Activated CD4-positive, alpha-beta T cell treated with anti-CD3 and anti-CD28 coated beads for 36 hours (primary cell): Measurements from ENCODE around the gene FOXJ3. TPM values are rescaled to one million over a fixed set of nuclear protein-coding genes. Genes with fewer than 3 reads are reported as not detected.

ENCODE experiments used
- ATAC-seq: fragments of 200-7000 bp; cut with Tn5 transposase; one replicate; pipeline ENCODE4 v1.10.0; 2021; ENCODE audit warnings: mild to moderate bottlenecking, moderate library complexity
- CTCF ChIA-PET: fragments of 350-600 bp; sonication (Branson Sonifier 250); formaldehyde crosslinking; loops from one replicate; lab custom pipeline; 2021; ENCODE audit warnings: antibody characterized with exemption; lab: Charles Lee
- POLR2A ChIA-PET: fragments of 350-600 bp; sonication (Branson Sonifier 250); formaldehyde crosslinking; loops from one replicate; lab custom pipeline; 2021; ENCODE audit warnings: antibody characterized with exemption, inconsistent platforms; lab: Charles Lee
- DNase-seq: peaks from one replicate; pipeline ENCODE4 v3.0.0-alpha.2; 2020
- H3K27ac Mint-ChIP-seq: one replicate; pipeline ENCODE4 v1.8.0; 2021; ENCODE audit warnings: mixed read lengths
- H3K27me3 Mint-ChIP-seq: one replicate; pipeline ENCODE4 v1.8.0; 2021; ENCODE audit warnings: mixed read lengths
- H3K36me3 Mint-ChIP-seq: one replicate; pipeline ENCODE4 v1.8.0; 2021; ENCODE audit warnings: low read depth, mixed read lengths
- H3K4me1 Mint-ChIP-seq: one replicate; pipeline ENCODE4 v1.8.0; 2021; ENCODE audit warnings: mixed read lengths
- H3K4me3 Mint-ChIP-seq: one replicate; pipeline ENCODE4 v1.8.0; 2021; ENCODE audit warnings: mild to moderate bottlenecking, moderate library complexity, mixed read lengths
- H3K9me3 Mint-ChIP-seq: one replicate; pipeline ENCODE4 v1.8.0; 2021; ENCODE audit warnings: low read depth, mixed read lengths
- intact Hi-C, 2 experiments: fragments of 100-400 bp; cut with DNase I in 1 of 2; cut with micrococcal nuclease in 1 of 2; formaldehyde crosslinking; loops; one replicate each; pipeline versions ENCODE4 v1.14.2 to v1.15.1; 2022 to 2024; cut with DNase I, micrococcal nuclease
- total RNA-seq, 2 experiments: library from RNA; stranded (reverse); gene quantifications; one replicate each; pipeline ENCODE4 v1.2.3, GENCODE V29; 2021

Gene FOXJ3
- total RNA-seq, 2 experiments from 2014 or later: 44.1 to 54.0 TPM

- intact Hi-C loops: no loop called here
- ATAC-seq: no peak
- H3K36me3 Mint-ChIP-seq: no peaks in the 10 kb centered on the region
- ChIA-PET POLR2A (no interaction called here), CTCF (no interaction called here)
- no peak for DNase-seq
- peaks cover 6% of the 10 kb centered on the region for H3K27me3 Mint-ChIP-seq
- no peaks in the 10 kb centered on the region for H3K9me3 Mint-ChIP-seq
- H3K27ac Mint-ChIP-seq: no peak overlapping the region
- peaks cover 9% of the 10 kb centered on the region for H3K4me1 Mint-ChIP-seq
- no peak overlapping the region for H3K4me3 Mint-ChIP-seq
These were observed 29.1 kb upstream of the FOXJ3 start for GRCh38 chr1:42364089-42364488.

GRCh38 chr1:42359466-42359865 lies 24.4 kb upstream of the FOXJ3 start:
- Mint-ChIP-seq H3K27me3 (peaks cover 2% of the 10 kb centered on the region), H3K4me1 (peaks cover 15% of the 10 kb centered on the region), H3K4me3 (no peak overlapping the region), H3K9me3 (no peaks in the 10 kb centered on the region), H3K36me3 (no peaks in the 10 kb centered on the region), H3K27ac (no peak overlapping the region)
- DNase-seq: no peak
- POLR2A ChIA-PET: no interaction called here
- CTCF ChIA-PET: no interaction called here
- ATAC-seq: no peak
- intact Hi-C loops: no loop called here

- DNase-seq (no peak), ATAC-seq (peak; percentile 63)
- H3K4me1 Mint-ChIP-seq: peaks cover 15% of the 10 kb centered on the region
- no peaks in the 10 kb centered on the region for H3K36me3 Mint-ChIP-seq
- POLR2A ChIA-PET: no interaction called here
- H3K4me3 Mint-ChIP-seq: no peak overlapping the region
- peak overlapping the region; percentile 47 for H3K27ac Mint-ChIP-seq
- no peaks in the 10 kb centered on the region for H3K9me3 Mint-ChIP-seq
- CTCF ChIA-PET: no interaction called here
- H3K27me3 Mint-ChIP-seq: peaks cover 2% of the 10 kb centered on the region
- intact Hi-C loops: no loop called here
These were observed 23.8 kb upstream of the FOXJ3 start for GRCh38 chr1:42358791-42359190.

GRCh38 chr1:42350086-42350485 lies 15.1 kb upstream of the FOXJ3 start:
- intact Hi-C loops: no loop called here
- ChIA-PET CTCF (interaction anchor here (0.7 to 1.1 kb wide), 3 partner anchors 12 to 203 kb away, joined by 3 read pairs; no protein-coding TSS in a partner anchor), POLR2A (no interaction called here)
- DNase-seq (no peak), ATAC-seq (no peak)
- Mint-ChIP-seq H3K4me1 (no peaks in the 10 kb centered on the region), H3K27me3 (peaks cover 14% of the 10 kb centered on the region), H3K4me3 (no peak overlapping the region), H3K36me3 (no peaks in the 10 kb centered on the region), H3K27ac (no peak overlapping the region), H3K9me3 (no peaks in the 10 kb centered on the region)

GRCh38 chr1:42348498-42348897 lies 13.5 kb upstream of the FOXJ3 start:
- ChIA-PET CTCF (no interaction called here), POLR2A (no interaction called here)
- Mint-ChIP-seq H3K4me3 (no peak overlapping the region), H3K4me1 (no peaks in the 10 kb centered on the region), H3K27me3 (peaks cover 14% of the 10 kb centered on the region), H3K27ac (no peak overlapping the region), H3K9me3 (no peaks in the 10 kb centered on the region), H3K36me3 (no peaks in the 10 kb centered on the region)
- intact Hi-C loops: loop anchor here in 1 of 2 experiments (10.0 kb wide), 1 partner anchor 226 kb away; no protein-coding TSS in a partner anchor
- ATAC-seq: peak; percentile 47
- DNase-seq: no peak

- Mint-ChIP-seq H3K36me3 (no peaks in the 10 kb centered on the region), H3K27ac (no peak overlapping the region), H3K4me1 (peaks cover 3% of the 10 kb centered on the region), H3K27me3 (peaks cover 2% of the 10 kb centered on the region), H3K9me3 (no peaks in the 10 kb centered on the region), H3K4me3 (no peak overlapping the region)
- ChIA-PET CTCF (no interaction called here), POLR2A (no interaction called here)
- ATAC-seq (no peak), DNase-seq (no peak)
- intact Hi-C loops: loop anchor here (5.0 to 10.0 kb wide), 2 partner anchors 232 to 404 kb away; no protein-coding TSS in a partner anchor
These were observed 8.0 kb upstream of the FOXJ3 start for GRCh38 chr1:42343049-42343448.

- ATAC-seq: no peak
- CTCF ChIA-PET: interaction anchor here (1.1 to 1.3 kb wide), 2 partner anchors 11 to 190 kb away, joined by 3 read pairs; no protein-coding TSS in a partner anchor
- peaks cover 2% of the 10 kb centered on the region for H3K27me3 Mint-ChIP-seq
- no peaks in the 10 kb centered on the region for H3K9me3 Mint-ChIP-seq
- POLR2A ChIA-PET: no interaction called here
- peaks cover 11% of the 10 kb centered on the region for H3K4me1 Mint-ChIP-seq
- H3K36me3 Mint-ChIP-seq: no peaks in the 10 kb centered on the region
- intact Hi-C loops: loop anchor here (5.0 to 10.0 kb wide), 2 partner anchors 234 to 406 kb away; no protein-coding TSS in a partner anchor
- no peak for DNase-seq
- H3K4me3 Mint-ChIP-seq: no peak overlapping the region
- H3K27ac Mint-ChIP-seq: no peak overlapping the region
These were observed 5.9 kb upstream of the FOXJ3 start for GRCh38 chr1:42340901-42341300.

- Mint-ChIP-seq H3K9me3 (no peaks in the 10 kb centered on the region), H3K36me3 (no peaks in the 10 kb centered on the region), H3K4me1 (peaks cover 14% of the 10 kb centered on the region), H3K4me3 (no peak overlapping the region), H3K27me3 (no peaks in the 10 kb centered on the region), H3K27ac (no peak overlapping the region)
- ChIA-PET CTCF (interaction anchor here (1.1 to 1.3 kb wide), 2 partner anchors 12 to 189 kb away, joined by 3 read pairs; no protein-coding TSS in a partner anchor), POLR2A (no interaction called here)
- DNase-seq: no peak
- no peak for ATAC-seq
- intact Hi-C loops: loop anchor here (5.0 to 10.0 kb wide), 2 partner anchors 235 to 407 kb away; no protein-coding TSS in a partner anchor
These were observed 5.1 kb upstream of the FOXJ3 start for GRCh38 chr1:42340093-42340492.

- no peak overlapping the region for H3K27ac Mint-ChIP-seq
- H3K27me3 Mint-ChIP-seq: no peaks in the 10 kb centered on the region
- ChIA-PET POLR2A (no interaction called here), CTCF (interaction anchor here (1.6 kb wide), 1 partner anchor 20 kb away, joined by 4 read pairs; no protein-coding TSS in a partner anchor)
- ATAC-seq (no peak), DNase-seq (no peak)
- no peak overlapping the region for H3K4me3 Mint-ChIP-seq
- peaks cover 30% of the 10 kb centered on the region for H3K4me1 Mint-ChIP-seq
- no peaks in the 10 kb centered on the region for H3K36me3 Mint-ChIP-seq
- intact Hi-C loops: loop anchor here (5.0 to 10.0 kb wide), 4 partner anchors 160 to 508 kb away; partner anchors contain the start of genes YBX1 (in 1 of the 2) and ZNF691 (in 1 of the 2)
- no peaks in the 10 kb centered on the region for H3K9me3 Mint-ChIP-seq
These were observed 1.9 kb upstream of the FOXJ3 start for GRCh38 chr1:42336978-42337377.

GRCh38 chr1:42335809-42336518 lies 929 bp upstream of the FOXJ3 start:
- peak overlapping the region; percentile 89 for H3K27ac Mint-ChIP-seq
- H3K4me1 Mint-ChIP-seq: peaks cover 35% of the 10 kb centered on the region
- H3K9me3 Mint-ChIP-seq: no peaks in the 10 kb centered on the region
- ChIA-PET POLR2A (no interaction called here), CTCF (interaction anchor here (1.6 kb wide), 1 partner anchor 19 kb away, joined by 4 read pairs; no protein-coding TSS in a partner anchor)
- H3K4me3 Mint-ChIP-seq: peak overlapping the region; percentile 84
- H3K36me3 Mint-ChIP-seq: no peaks in the 10 kb centered on the region
- intact Hi-C loops: loop anchor here (1.0 to 10.0 kb wide), 14 partner anchors 44 to 836 kb away; partner anchors contain the start of genes PPCS (in 2 of the 2), YBX1 (in 2 of the 2), ZMYND12 (in 2 of the 2) and C1orf50 (in 1 of the 2)
- peak; percentile 11 for ATAC-seq
- H3K27me3 Mint-ChIP-seq: no peaks in the 10 kb centered on the region
- peak; percentile 17 for DNase-seq

GRCh38 chr1:42334240-42335049 lies 590 bp downstream of the FOXJ3 start:
- ChIA-PET POLR2A (interaction anchor here (0.8 to 1.0 kb wide), 2 partner anchors 347 to 512 kb away, joined by 3 read pairs; partner anchors contain the start of genes YBX1 and ZNF691), CTCF (interaction anchor here (0.5 to 1.8 kb wide), 6 partner anchors 9 to 392 kb away, joined by 3 to 5 read pairs (median 3); no protein-coding TSS in a partner anchor)
- Mint-ChIP-seq H3K27ac (peak overlapping the region; percentile 78), H3K4me3 (peak overlapping the region; percentile 92), H3K9me3 (no peaks in the 10 kb centered on the region), H3K4me1 (peaks cover 45% of the 10 kb centered on the region), H3K36me3 (no peaks in the 10 kb centered on the region), H3K27me3 (no peaks in the 10 kb centered on the region)
- peak; percentile 46 for ATAC-seq
- intact Hi-C loops: loop anchor here (1.0 to 10.0 kb wide), 17 partner anchors 46 to 838 kb away; partner anchors contain the start of genes PPCS (in 2 of the 2), YBX1 (in 2 of the 2), ZMYND12 (in 2 of the 2) and C1orf50 (in 1 of the 2)
- DNase-seq: peak; percentile 58
